Retina (tissue), 1 donor: ENCODE results near the gene ANKRD27.
"Not testable (repeated sequence)": the region's sequence is repeated elsewhere in the genome, so short reads cannot be mapped to it uniquely, and the experiment has no call there.

ENCODE experiments used
- DNase-seq: peaks from one replicate; pipeline ENCODE4 v3.0.0-alpha.2; 2016

The ANKRD27 gene

GRCh38 chr19:32674931-32675719, at the start of gene ANKRD27:
Gene ANKRD27 (minus strand): TSS chr19:32675180. CDS start chr19:32659015, 16,165 bp downstream.
- DNase-seq: peak; percentile 99

GRCh38 chr19:32720936-32721250, 45.9 kb upstream of the ANKRD27 start:
- no peak for DNase-seq

- no peak for DNase-seq
Observed at GRCh38 chr19:32720216-32720935, 45.4 kb upstream of the ANKRD27 start.

GRCh38 chr19:32719611-32720059, 44.7 kb upstream of the ANKRD27 start, which contains the start of gene TDRD12:
Gene TDRD12 (plus strand): TSS chr19:32719767. CDS start chr19:32720073, 306 bp downstream.
- DNase-seq: no peak

GRCh38 chr19:32718286-32718685, 43.3 kb upstream of the ANKRD27 start:
- no peak for DNase-seq

GRCh38 chr19:32717496-32717895, 42.5 kb upstream of the ANKRD27 start:
- no peak for DNase-seq

GRCh38 chr19:32716203-32716602, 41.2 kb upstream of the ANKRD27 start:
- not testable (repeated sequence) for DNase-seq

GRCh38 chr19:32711747-32712146, 36.8 kb upstream of the ANKRD27 start:
- no peak for DNase-seq

- no peak for DNase-seq
Observed at GRCh38 chr19:32709032-32709431, 34.1 kb upstream of the ANKRD27 start.

- no peak for DNase-seq
Observed at GRCh38 chr19:32708457-32708856, 33.5 kb upstream of the ANKRD27 start.

GRCh38 chr19:32704006-32704405, 29.0 kb upstream of the ANKRD27 start:
- not testable (repeated sequence) for DNase-seq

- DNase-seq: no peak
Observed at GRCh38 chr19:32702010-32702409, 27.0 kb upstream of the ANKRD27 start.

- not testable (repeated sequence) for DNase-seq
Observed at GRCh38 chr19:32700129-32700528, 25.1 kb upstream of the ANKRD27 start.

GRCh38 chr19:32696771-32697170, 21.8 kb upstream of the ANKRD27 start:
- DNase-seq: not testable (repeated sequence)

- DNase-seq: not testable (repeated sequence)
Observed at GRCh38 chr19:32695506-32695905, 20.5 kb upstream of the ANKRD27 start.

GRCh38 chr19:32694851-32695250, 19.9 kb upstream of the ANKRD27 start:
- DNase-seq: not testable (repeated sequence)

- not testable (repeated sequence) for DNase-seq
Observed at GRCh38 chr19:32694316-32694715, 19.3 kb upstream of the ANKRD27 start.

- not testable (repeated sequence) for DNase-seq
Observed at GRCh38 chr19:32693151-32694108, 18.4 kb upstream of the ANKRD27 start.

- DNase-seq: no peak
Observed at GRCh38 chr19:32692727-32693061, 17.7 kb upstream of the ANKRD27 start.

GRCh38 chr19:32691952-32692726, 17.2 kb upstream of the ANKRD27 start:
- peak; percentile 88 for DNase-seq

- peak; percentile 90 for DNase-seq
Observed at GRCh38 chr19:32691291-32691951, 16.4 kb upstream of the ANKRD27 start, which contains the start of gene NUDT19. Gene NUDT19 (plus strand): TSS chr19:32691821. CDS start chr19:32691961, 140 bp downstream.
